HG03571 (cell line): ENCODE measurements around the gene CSNK1A1.

Experiments used
- ATAC-seq: cut with Tn5 transposase; IDR thresholded peaks from one replicate; pipeline ENCODE4 v1.9.1; 2021; ENCODE audit not compliant: unreplicated experiment

The CSNK1A1 gene

GRCh38 chr5:149495673-149496072 is 55.6 kb downstream of the CSNK1A1 start:
- ATAC-seq = no peak

DNA sequence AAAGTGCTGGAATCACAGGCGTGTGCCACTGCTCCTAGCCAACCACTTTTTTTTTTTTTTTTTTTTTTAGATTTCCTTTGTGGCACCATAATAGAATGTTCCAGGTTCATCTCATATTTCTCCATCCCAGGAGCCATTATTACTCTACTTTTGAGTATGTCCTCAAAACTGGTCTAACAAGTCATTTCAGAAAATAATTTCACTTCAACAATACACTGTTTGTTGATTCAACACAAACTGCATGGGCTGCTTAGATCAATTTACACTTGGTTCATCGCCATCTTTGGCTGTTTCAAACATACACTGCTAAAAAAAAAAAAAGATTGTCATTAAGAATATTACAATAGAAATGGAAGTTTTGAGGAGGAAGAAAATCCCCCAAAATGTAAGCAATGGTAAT is 57.9 kb downstream of the CSNK1A1 start:
- ATAC-seq = no peak

GRCh38 chr5:149492781-149493180 is 58.5 kb downstream of the CSNK1A1 start:
- no peak for ATAC-seq

DNA sequence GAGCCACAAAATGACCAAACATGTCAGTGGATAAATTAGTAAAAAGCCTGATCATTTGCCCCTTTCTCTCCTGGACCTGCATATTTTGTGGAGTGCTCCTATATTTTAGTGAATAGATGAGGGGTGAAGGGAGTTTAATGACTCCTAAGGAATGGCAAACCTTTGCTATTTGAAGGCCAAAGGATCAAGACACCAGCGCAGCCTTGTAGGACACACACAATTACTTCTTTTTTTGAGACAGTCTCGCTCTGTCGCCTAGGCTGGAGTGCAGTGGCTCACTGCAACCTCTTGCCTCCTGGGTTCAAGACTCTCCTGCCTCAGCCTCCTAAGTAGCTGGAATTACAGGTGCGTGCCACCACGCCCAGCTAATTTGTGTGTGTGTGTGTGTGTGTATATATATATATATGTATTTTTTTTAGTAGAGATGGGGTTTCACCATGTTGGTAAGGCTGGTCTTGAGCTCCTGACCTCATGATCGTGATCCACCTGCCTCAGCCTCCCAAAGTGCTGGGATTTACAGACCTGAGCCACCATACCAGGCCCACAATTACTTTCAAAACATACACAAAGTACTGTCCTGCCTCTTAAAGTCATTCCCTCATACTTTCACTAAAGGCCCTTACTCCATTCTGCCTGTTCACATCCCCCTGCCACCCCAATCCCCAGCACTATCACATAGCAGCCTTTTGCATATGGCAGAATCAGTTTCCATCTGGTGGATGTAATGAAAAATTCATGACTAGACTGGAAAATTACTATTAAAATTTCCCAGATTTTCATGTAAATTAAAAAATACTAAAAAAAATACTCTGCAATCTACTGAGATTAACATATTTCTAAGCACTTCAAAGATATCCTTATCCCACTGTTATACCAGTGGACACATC is 60.4 kb downstream of the CSNK1A1 start:
- no peak for ATAC-seq

DNA sequence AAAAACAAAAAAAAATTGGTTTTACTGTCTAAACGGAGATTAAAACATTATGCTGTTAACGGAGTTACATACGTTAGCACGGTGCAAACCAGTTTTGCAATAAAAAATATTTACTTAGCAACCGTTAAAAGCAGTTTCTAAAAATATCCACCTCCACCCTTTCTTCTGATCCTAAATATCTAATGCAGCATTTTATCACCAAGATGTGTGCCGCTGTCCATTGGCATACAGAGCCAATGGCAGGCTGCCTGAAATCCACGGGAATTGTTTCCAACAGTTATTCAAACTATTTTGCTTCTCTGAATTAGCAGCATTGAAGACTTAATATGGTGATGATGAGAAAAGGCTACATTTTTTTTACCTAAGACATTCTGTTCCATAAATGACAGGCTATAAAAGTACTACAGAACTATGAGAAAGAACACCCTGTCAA is 61.6 kb downstream of the CSNK1A1 start:
- no peak for ATAC-seq

DNA sequence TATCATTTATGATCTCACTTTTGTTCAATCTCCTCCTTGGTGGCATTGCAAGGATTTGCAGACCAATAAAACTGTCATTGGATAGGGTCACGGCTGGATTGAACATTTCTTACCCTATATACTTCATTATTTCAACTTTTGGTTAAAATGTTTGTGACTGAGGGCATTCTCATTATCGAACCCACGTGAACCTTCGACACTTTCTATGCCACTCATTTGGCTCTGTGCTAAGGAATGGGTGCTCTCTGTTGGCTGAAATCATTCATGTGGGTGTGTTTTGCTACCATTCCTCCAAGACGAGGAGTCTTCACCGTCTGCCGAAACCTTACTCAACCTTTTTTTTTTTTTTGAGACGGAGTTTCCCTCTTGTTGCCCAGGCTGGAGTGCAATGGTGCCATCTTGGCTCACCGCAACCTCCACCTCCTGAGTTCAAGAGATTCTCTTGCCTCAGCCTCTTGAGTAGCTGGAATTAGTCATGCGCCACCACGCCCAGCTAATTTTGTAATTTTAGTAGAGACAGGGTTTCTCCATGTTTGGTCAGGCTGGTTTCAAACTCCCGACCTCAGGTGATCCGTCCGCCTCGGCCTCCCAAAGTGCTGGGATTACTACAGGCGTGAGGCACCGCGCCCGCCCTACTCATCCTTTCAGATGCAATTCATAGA is 62.5 kb downstream of the CSNK1A1 start:
- ATAC-seq = no peak

DNA sequence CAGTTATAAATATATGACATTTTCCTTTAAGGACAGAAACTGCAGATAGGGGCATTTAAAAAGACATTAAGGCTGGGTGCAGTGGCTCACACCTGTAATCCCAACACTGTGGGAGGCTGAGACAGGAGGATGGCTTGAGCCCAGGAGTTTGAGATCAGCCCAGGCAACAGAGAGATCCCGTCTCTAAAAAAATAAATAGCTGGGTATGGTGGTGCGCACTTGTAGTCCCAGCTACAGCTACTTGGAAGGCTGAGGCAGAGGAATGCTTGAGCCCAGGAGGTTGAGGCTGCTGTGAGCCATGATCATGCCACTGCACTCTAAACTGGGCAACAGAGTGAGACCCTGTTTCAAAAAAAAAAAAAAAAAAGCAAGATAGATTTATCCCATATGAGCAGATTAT is 63.6 kb downstream of the CSNK1A1 start:
- no peak for ATAC-seq

GRCh38 chr5:149486726-149487635 is 64.3 kb downstream of the CSNK1A1 start:
- no peak for ATAC-seq

GRCh38 chr5:149485655-149486615 is 65.3 kb downstream of the CSNK1A1 start:
- ATAC-seq = no peak

DNA sequence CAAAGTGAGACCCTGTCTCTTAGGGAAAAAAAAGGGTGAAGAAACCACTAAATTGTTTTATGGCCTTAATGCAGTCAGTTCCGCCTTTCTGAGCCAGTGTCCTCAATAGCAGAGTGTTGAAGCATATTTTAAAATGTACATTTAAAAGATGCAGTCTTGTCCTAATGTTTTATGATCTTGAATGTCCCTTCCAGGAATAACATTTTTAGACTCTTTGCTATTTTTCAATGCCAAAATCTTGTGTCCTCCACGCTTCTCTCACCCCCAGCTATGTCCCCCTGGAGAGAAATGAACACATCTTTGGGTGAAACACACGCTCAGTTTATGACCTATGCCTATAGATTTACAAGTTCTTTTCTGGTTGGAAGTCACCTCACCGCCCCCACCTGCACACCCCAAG is 69.8 kb downstream of the CSNK1A1 start:
- no peak for ATAC-seq

GRCh38 chr5:149478761-149479160 is 72.5 kb downstream of the CSNK1A1 start:
- ATAC-seq = no peak

- no peak for ATAC-seq
Observed at GRCh38 chr5:149475777-149476176, 75.5 kb downstream of the CSNK1A1 start.

DNA sequence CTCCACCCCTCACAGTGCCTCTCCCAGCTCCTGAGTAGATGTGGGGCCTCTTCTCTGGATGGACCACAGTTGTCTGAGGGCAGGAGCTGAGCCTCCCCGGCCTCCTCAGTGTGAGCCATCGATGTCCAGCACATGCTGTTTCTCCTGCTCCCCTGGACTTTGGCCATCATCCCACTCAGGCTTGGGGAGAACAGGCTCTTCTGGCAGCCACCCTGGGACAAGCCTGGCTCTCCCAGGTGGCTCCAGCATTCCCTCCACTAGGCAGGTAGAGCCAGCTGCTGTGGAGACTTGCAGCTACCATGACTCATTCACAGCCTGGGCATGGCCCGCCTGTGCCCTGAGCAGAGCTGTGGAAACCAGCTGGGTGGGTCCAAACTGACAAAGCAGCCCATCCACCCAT is 77.0 kb downstream of the CSNK1A1 start:
- no peak for ATAC-seq

DNA sequence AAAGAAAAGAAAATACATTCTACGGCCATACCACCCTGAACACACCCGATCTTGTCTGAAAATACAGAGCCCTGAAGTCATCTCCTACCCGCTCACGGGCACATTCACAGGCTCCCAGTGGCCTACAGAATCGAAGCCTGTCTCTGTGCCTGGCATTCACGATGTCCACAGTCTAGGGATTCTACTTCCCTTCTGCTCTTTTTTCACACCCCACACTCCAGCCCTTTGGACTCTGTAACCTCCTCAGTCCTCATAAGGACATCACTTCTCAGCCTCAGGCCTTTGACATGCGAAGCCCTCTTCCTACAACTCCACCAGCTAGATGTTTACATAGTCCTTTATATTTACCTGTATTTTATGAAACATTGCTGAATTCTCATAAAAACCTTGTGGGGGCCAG is 77.8 kb downstream of the CSNK1A1 start:
- no peak for ATAC-seq

- ATAC-seq = no peak
Observed at GRCh38 chr5:149472399-149472798, 78.8 kb downstream of the CSNK1A1 start.

DNA sequence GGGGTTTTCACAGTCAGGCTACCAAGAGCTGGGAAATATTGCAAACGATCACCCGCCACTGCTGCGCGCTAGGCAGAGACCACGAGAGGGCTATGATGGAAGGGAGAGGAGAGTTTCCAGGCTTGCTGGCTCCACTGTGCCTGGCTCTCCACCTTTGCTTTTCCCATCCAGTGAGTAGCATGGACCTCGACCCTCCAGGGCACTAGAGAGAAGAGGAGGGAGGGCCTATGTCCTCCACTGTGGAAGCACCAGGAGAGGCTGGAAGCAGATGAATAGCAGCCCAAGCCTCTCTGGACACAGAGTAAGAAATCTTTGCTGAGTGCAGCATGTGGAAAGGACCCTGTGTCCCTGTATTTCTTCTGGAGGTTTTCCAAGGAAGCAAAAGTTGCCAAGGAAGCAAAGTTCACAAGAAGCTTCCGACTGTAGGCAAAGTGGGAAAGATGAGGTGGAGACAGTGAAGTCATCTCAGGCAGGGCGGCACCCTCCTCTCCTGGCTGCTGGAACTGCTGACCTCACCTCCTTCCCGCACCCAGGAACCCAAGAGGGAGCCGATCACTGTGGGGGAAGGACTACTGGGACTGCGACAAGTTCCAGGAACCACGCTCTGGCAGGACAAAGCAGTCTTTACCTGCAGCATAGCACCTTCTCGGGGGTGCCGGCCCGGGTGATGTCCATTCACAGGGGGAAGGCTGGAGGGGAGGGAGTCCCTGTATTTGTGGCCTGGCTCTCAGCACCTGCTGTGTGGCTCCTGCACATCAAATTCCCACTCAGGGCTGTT is 79.6 kb downstream of the CSNK1A1 start:
- ATAC-seq = no peak

GRCh38 chr5:149470942-149471341 is 80.3 kb downstream of the CSNK1A1 start:
- ATAC-seq = no peak

DNA sequence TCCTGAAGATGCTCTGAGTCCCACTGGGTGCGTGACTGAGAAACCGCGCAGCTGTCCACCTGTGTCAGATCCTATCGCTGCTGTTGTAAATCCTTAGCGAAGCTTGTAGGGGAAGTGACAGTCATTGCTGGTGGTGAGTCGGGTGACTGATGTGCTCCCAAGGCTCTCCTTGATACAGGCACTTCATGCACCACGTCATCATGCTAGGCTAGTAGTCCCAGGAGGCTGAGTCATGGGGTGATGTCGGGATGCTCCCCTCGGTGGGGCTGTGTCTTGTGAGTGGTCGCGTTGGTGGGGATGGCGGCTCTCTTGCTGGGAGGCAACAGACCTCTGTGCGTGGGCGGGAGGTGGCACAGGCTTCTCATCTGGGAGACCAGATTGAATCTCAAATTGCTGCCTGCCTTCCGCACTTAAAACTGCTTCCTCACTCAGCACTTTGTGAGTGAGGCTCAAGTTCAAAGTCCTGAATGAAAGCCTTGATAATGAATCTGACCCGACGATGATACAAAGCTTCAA is 84.7 kb downstream of the CSNK1A1 start:
- ATAC-seq = no peak

GRCh38 chr5:149464796-149465489 is 86.3 kb downstream of the CSNK1A1 start:
- no peak for ATAC-seq
